Measurements from ENCODE around the gene FBXW11.

FBXW11 gene

GRCh38 chr5:172006321-172007174, at the start of gene FBXW11:
FBXW11 (minus strand) TSS chr5:172006638; CDS start chr5:172006502, 136 bp downstream.
- Histone ChIP-seq H4K20me1 (ENCODE audit: insufficient read depth, low read length) (peaks cover 35% of the 10 kb centered on the region), H3K4me1 (ENCODE audit: low read length) (peaks cover 37% of the 10 kb centered on the region), H2AFZ (ENCODE audit: low read depth, low read length) (peak within 1 kb of the TSS; percentile 96), H3K4me3 (ENCODE audit: low read length) (peak within 1 kb of the TSS; percentile 86), H3K27ac (ENCODE audit: low read length) (peak within 1 kb of the TSS; percentile 89), H3K27me3 (ENCODE audit: low read depth, low read length) (no peaks in the 10 kb centered on the region), H3K9ac (ENCODE audit: low read length) (peak within 1 kb of the TSS; percentile 86), H3K4me2 (ENCODE audit: low read length) (peak within 1 kb of the TSS; percentile 90), H3K79me2 (ENCODE audit: low read length) (peaks cover 59% of the 10 kb centered on the region), H3K36me3 (replicated peaks; ENCODE audit: low read depth, low read length) (peaks cover 6% of the 10 kb centered on the region), H3K9me3 (ENCODE audit: insufficient read depth, low read length) (no peaks in the 10 kb centered on the region)
- TF ChIP-seq CTCF (IDR thresholded peaks at IDR 0.05; ENCODE audit: low read depth, low read length) (no peak), EZH2phosphoT487 (IDR thresholded peaks at IDR 0.05; ENCODE audit: low read depth) (no peak)

GRCh38 chr5:172055996-172056395, 49.6 kb upstream of the FBXW11 start:
- Histone ChIP-seq H3K27ac (ENCODE audit: low read length) (no peak overlapping the region), H3K9me3 (ENCODE audit: insufficient read depth, low read length) (no peaks in the 10 kb centered on the region), H3K4me1 (ENCODE audit: low read length) (no peaks in the 10 kb centered on the region), H4K20me1 (ENCODE audit: insufficient read depth, low read length) (no peaks in the 10 kb centered on the region; the same call in none of the 2 replicates), H3K27me3 (ENCODE audit: low read depth, low read length) (no peaks in the 10 kb centered on the region), H3K4me3 (ENCODE audit: low read length) (no peak overlapping the region), H3K4me2 (ENCODE audit: low read length) (no peak overlapping the region), H2AFZ (ENCODE audit: low read depth, low read length) (no peak overlapping the region), H3K9ac (ENCODE audit: low read length) (no peak overlapping the region), H3K36me3 (replicated peaks; ENCODE audit: low read depth, low read length) (peaks cover 66% of the 10 kb centered on the region), H3K79me2 (ENCODE audit: low read length) (no peaks in the 10 kb centered on the region)
- TF ChIP-seq CTCF (IDR thresholded peaks at IDR 0.05; ENCODE audit: low read depth, low read length), result no peak
- no peak for TF ChIP-seq EZH2phosphoT487 (IDR thresholded peaks at IDR 0.05; ENCODE audit: low read depth)

GRCh38 chr5:172055421-172055820, 49.0 kb upstream of the FBXW11 start:
- no peak overlapping the region for H3K9ac ChIP-seq (ENCODE audit: low read length)
- TF ChIP-seq CTCF (IDR thresholded peaks at IDR 0.05; ENCODE audit: low read depth, low read length) (no peak), EZH2phosphoT487 (IDR thresholded peaks at IDR 0.05; ENCODE audit: low read depth) (no peak)
- no peaks in the 10 kb centered on the region for H3K79me2 ChIP-seq (ENCODE audit: low read length)
- H3K27me3 ChIP-seq (ENCODE audit: low read depth, low read length), result no peaks in the 10 kb centered on the region
- no peaks in the 10 kb centered on the region; the same call in none of the 2 replicates for H4K20me1 ChIP-seq (ENCODE audit: insufficient read depth, low read length)
- H3K27ac ChIP-seq (ENCODE audit: low read length), result no peak overlapping the region
- H3K4me2 ChIP-seq (ENCODE audit: low read length), result no peak overlapping the region
- H3K4me3 ChIP-seq (ENCODE audit: low read length), result no peak overlapping the region
- peaks cover 61% of the 10 kb centered on the region for H3K36me3 ChIP-seq (replicated peaks; ENCODE audit: low read depth, low read length)
- no peaks in the 10 kb centered on the region for H3K9me3 ChIP-seq (ENCODE audit: insufficient read depth, low read length)
- H2AFZ ChIP-seq (ENCODE audit: low read depth, low read length), result no peak overlapping the region
- H3K4me1 ChIP-seq (ENCODE audit: low read length), result no peaks in the 10 kb centered on the region

- Histone ChIP-seq H4K20me1 (ENCODE audit: insufficient read depth, low read length) (no peaks in the 10 kb centered on the region; the same call in none of the 2 replicates), H3K27ac (ENCODE audit: low read length) (no peak overlapping the region), H3K4me2 (ENCODE audit: low read length) (no peak overlapping the region), H3K9me3 (ENCODE audit: insufficient read depth, low read length) (no peaks in the 10 kb centered on the region), H3K9ac (ENCODE audit: low read length) (no peak overlapping the region), H3K4me3 (ENCODE audit: low read length) (no peak overlapping the region), H3K4me1 (ENCODE audit: low read length) (no peaks in the 10 kb centered on the region), H3K36me3 (replicated peaks; ENCODE audit: low read depth, low read length) (peaks cover 60% of the 10 kb centered on the region), H2AFZ (ENCODE audit: low read depth, low read length) (no peak overlapping the region), H3K79me2 (ENCODE audit: low read length) (no peaks in the 10 kb centered on the region), H3K27me3 (ENCODE audit: low read depth, low read length) (no peaks in the 10 kb centered on the region)
- TF ChIP-seq CTCF (IDR thresholded peaks at IDR 0.05; ENCODE audit: low read depth, low read length), result no peak
- TF ChIP-seq EZH2phosphoT487 (IDR thresholded peaks at IDR 0.05; ENCODE audit: low read depth), result no peak
Observed at GRCh38 chr5:172054611-172055153, 48.2 kb upstream of the FBXW11 start.

All from OCI-LY3 (cell line).